Endothelial cell of umbilical vein (primary cell): ENCODE measurements around the gene MCF2L.

Experiments used
- EZH2 ChIP-seq: IDR thresholded peaks from 2 replicates; pipeline ENCODE4 v1.6.1; 2012; ENCODE audit warnings: borderline replicate concordance, low read depth, mild to moderate bottlenecking, moderate library complexity, low read length, inconsistent platforms; ENCODE audit not compliant: severe bottlenecking
- FOS ChIP-seq: IDR thresholded peaks from 2 replicates; pipeline ENCODE4 v1.6.1; 2011; ENCODE audit warnings: mild to moderate bottlenecking, low read length, moderate library complexity, borderline replicate concordance; ENCODE audit not compliant: insufficient read depth
- GATA2 ChIP-seq: IDR thresholded peaks from 2 replicates; pipeline ENCODE4 v1.7.0; 2011; ENCODE audit warnings: low read depth, mild to moderate bottlenecking, moderate library complexity, mixed read lengths, low read length; ENCODE audit not compliant: insufficient read length, insufficient read depth
- MYC ChIP-seq: IDR thresholded peaks from one replicate; pipeline ENCODE4 v1.6.1; 2011; ENCODE audit warnings: mild to moderate bottlenecking, low read depth, low read length
- POLR2A ChIP-seq: IDR thresholded peaks from 2 replicates; pipeline ENCODE4 v1.6.1; 2012; ENCODE audit warnings: low read depth, mild to moderate bottlenecking, control low read depth, low read length
- POLR2AphosphoS5 ChIP-seq: IDR thresholded peaks from 2 replicates; pipeline ENCODE4 v1.6.1; 2012; ENCODE audit warnings: low read depth, mild to moderate bottlenecking, control low read depth, low read length, moderate library complexity; ENCODE audit not compliant: insufficient read depth
- TF ChIP-seq, protein P1 (sequence below), 2 donors: IDR thresholded peaks; 1 replicate in 1 of 2; 2 replicates in 1 of 2; pipeline ENCODE4 v1.5.1; 2011; ENCODE audit warnings: low read length in 2 of 2, mild to moderate bottlenecking in 2 of 2, moderate library complexity in 2 of 2, control low read depth in 1 of 2, inconsistent platforms in 1 of 2, low read depth in 1 of 2; ENCODE audit not compliant: insufficient read depth in 1 of 2; ENCODE audit errors: extremely low read depth in 1 of 2
- TF ChIP-seq, protein P2 (sequence below): IDR thresholded peaks from 2 replicates; pipeline ENCODE4 v1.6.1; 2011; ENCODE audit not compliant: insufficient read depth, insufficient read length

DNA sequence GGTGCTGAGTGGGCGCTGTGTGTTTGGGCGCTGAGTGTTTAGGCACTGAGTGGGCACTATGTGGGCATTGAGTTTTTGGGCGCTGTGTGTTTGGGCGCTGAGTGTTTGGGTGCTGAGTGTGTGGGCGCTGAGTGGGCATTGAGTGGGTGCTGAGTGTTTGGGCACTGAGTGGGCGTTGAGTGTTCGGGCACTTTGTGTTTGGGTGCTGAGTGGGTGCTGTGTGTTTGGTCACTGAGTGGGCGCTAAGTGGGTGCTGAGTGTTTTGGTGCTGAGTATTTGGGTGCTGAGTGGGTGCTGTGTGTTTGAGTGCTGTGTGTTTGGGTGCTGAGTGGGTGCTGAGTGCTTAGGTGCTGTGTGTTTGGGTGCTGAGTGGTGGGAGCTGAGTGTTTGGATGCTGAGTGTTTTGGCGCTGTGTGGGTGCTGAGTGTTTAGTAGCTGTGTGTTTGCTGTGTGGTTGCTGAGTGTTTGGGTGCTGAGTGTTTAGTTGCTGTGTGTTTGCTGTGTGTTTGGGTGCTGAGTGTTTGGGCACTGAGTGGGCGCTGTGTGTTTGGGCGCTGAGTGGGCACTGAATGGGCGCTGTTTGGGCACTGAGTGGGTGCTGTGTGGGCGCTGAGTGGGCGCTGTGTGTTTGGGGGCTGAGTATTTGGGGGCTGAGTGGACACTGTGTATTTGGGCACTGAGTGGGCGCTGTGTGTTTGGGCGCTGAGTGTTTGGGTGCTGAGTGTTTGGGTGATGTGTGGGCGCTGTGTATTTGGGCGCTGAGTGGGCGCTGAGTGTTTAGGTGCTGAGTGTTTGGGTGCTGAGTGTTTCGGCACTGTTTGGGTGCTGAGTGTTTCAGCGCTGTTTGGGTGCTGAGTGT lies 89.3 kb downstream of the MCF2L start:
- TF ChIP-seq, protein P1, sequence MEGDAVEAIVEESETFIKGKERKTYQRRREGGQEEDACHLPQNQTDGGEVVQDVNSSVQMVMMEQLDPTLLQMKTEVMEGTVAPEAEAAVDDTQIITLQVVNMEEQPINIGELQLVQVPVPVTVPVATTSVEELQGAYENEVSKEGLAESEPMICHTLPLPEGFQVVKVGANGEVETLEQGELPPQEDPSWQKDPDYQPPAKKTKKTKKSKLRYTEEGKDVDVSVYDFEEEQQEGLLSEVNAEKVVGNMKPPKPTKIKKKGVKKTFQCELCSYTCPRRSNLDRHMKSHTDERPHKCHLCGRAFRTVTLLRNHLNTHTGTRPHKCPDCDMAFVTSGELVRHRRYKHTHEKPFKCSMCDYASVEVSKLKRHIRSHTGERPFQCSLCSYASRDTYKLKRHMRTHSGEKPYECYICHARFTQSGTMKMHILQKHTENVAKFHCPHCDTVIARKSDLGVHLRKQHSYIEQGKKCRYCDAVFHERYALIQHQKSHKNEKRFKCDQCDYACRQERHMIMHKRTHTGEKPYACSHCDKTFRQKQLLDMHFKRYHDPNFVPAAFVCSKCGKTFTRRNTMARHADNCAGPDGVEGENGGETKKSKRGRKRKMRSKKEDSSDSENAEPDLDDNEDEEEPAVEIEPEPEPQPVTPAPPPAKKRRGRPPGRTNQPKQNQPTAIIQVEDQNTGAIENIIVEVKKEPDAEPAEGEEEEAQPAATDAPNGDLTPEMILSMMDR (IDR thresholded peaks at IDR 0.05; ENCODE audit: extremely low read depth in 1 of 2, insufficient read depth in 1 of 2, low read depth in 1 of 2, low read length in 2 of 2), result no peak
- TF ChIP-seq POLR2A (no peak), EZH2 (no peak), GATA2 (no peak), FOS (no peak), POLR2AphosphoS5 (no peak), MYC (no peak)
- TF ChIP-seq, protein P2, sequence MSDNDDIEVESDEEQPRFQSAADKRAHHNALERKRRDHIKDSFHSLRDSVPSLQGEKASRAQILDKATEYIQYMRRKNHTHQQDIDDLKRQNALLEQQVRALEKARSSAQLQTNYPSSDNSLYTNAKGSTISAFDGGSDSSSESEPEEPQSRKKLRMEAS, result no peak
